ENCODE data around the gene TCP11. TPM values are rescaled to one million over a fixed set of nuclear protein-coding genes. Genes with fewer than 3 reads are reported as not detected.
A peak's percentile ranks its signal among the peaks of the same experiment; 100 is the strongest.

Gene TCP11
- total RNA-seq, 1 donor from 2014 or later: not detected

GRCh38 chr6:35081426-35081851 is 59.7 kb downstream of the TCP11 start:
- DNase-seq (ENCODE audit: low spot score): peak; percentile 24

- DNase-seq (ENCODE audit: low spot score): no peak
Measured at GRCh38 chr6:35080821-35081425, 60.2 kb downstream of the TCP11 start.

- DNase-seq (ENCODE audit: low spot score): no peak
Measured at GRCh38 chr6:35080016-35080680, 61.0 kb downstream of the TCP11 start.

GRCh38 chr6:35079311-35080000 is 61.7 kb downstream of the TCP11 start:
- DNase-seq (ENCODE audit: low spot score): no peak

- DNase-seq (ENCODE audit: low spot score): no peak
Measured at GRCh38 chr6:35078896-35079295, 62.2 kb downstream of the TCP11 start.

- no peak for DNase-seq (ENCODE audit: low spot score)
Measured at GRCh38 chr6:35078226-35078850, 62.8 kb downstream of the TCP11 start.

GRCh38 chr6:35077713-35078105 is 63.4 kb downstream of the TCP11 start:
- no peak for DNase-seq (ENCODE audit: low spot score)

- DNase-seq (ENCODE audit: low spot score): peak; percentile 63
Measured at GRCh38 chr6:35076997-35077712, 64.0 kb downstream of the TCP11 start.

GRCh38 chr6:35073766-35074471 is 67.2 kb downstream of the TCP11 start:
- no peak for DNase-seq (ENCODE audit: low spot score)

- no peak for DNase-seq (ENCODE audit: low spot score)
Measured at GRCh38 chr6:35073211-35073610, 67.9 kb downstream of the TCP11 start.

GRCh38 chr6:35072698-35073055 is 68.5 kb downstream of the TCP11 start:
- DNase-seq (ENCODE audit: low spot score): no peak

- DNase-seq (ENCODE audit: low spot score): no peak
Measured at GRCh38 chr6:35072051-35072697, 69.0 kb downstream of the TCP11 start.

GRCh38 chr6:35071347-35071994 is 69.7 kb downstream of the TCP11 start:
- DNase-seq (ENCODE audit: low spot score): peak; percentile 26

- DNase-seq (ENCODE audit: low spot score): no peak
Measured at GRCh38 chr6:35070111-35070510, 71.0 kb downstream of the TCP11 start.

- DNase-seq (ENCODE audit: low spot score): no peak
Measured at GRCh38 chr6:35069262-35069661, 71.9 kb downstream of the TCP11 start.

- no peak for DNase-seq (ENCODE audit: low spot score)
Measured at GRCh38 chr6:35068644-35069043, 72.5 kb downstream of the TCP11 start.

GRCh38 chr6:35068206-35068605 is 72.9 kb downstream of the TCP11 start:
- no peak for DNase-seq (ENCODE audit: low spot score)

Measured in umbilical cord (tissue), 2 donors.